GM19043 (cell line): Measurements from ENCODE around the gene MSLN.
A peak's percentile ranks its signal among the peaks of the same experiment; 100 is the strongest.
"Not testable (repeated sequence)": the region's sequence is repeated elsewhere in the genome, so short reads cannot be mapped to it uniquely, and the experiment has no call there.

Experiments
- ATAC-seq: cut with Tn5 transposase; IDR thresholded peaks from one replicate; pipeline ENCODE4 v1.9.1; 2021; ENCODE audit warnings: low read depth; ENCODE audit not compliant: unreplicated experiment

The MSLN gene

GRCh38 chr16:734208-734980, 26.1 kb upstream of the MSLN start:
- no peak for ATAC-seq

GRCh38 chr16:734981-735881, 25.3 kb upstream of the MSLN start:
- ATAC-seq: no peak

- ATAC-seq: no peak
Measured at GRCh38 chr16:735982-736453, 24.5 kb upstream of the MSLN start.

GRCh38 chr16:736936-737481, 23.5 kb upstream of the MSLN start:
- no peak for ATAC-seq

- no peak for ATAC-seq
Measured at GRCh38 chr16:739560-740458, 20.7 kb upstream of the MSLN start.

- ATAC-seq: no peak
Measured at GRCh38 chr16:740459-740763, 20.1 kb upstream of the MSLN start.

- ATAC-seq: peak; percentile 59
Measured at GRCh38 chr16:740764-741505, 19.6 kb upstream of the MSLN start, which contains the start of gene CIAO3. CIAO3 (minus strand) TSS chr16:740997; CDS start chr16:740985, 12 bp downstream.

- ATAC-seq: no peak
Measured at GRCh38 chr16:741986-742629, 18.4 kb upstream of the MSLN start.

GRCh38 chr16:742894-743293, 17.6 kb upstream of the MSLN start:
- ATAC-seq: not testable (repeated sequence)

- ATAC-seq: no peak
Measured at GRCh38 chr16:743794-744500, 16.6 kb upstream of the MSLN start.

GRCh38 chr16:745739-746138, 14.8 kb upstream of the MSLN start:
- ATAC-seq: no peak

GRCh38 chr16:746637-747036, 13.9 kb upstream of the MSLN start:
- ATAC-seq: no peak

- no peak for ATAC-seq
Measured at GRCh38 chr16:747978-748746, 12.4 kb upstream of the MSLN start.

- ATAC-seq: no peak
Measured at GRCh38 chr16:749010-749409, 11.5 kb upstream of the MSLN start.

GRCh38 chr16:750485-750884, 10.0 kb upstream of the MSLN start:
- ATAC-seq: no peak

GRCh38 chr16:751152-752006, 9.2 kb upstream of the MSLN start:
- ATAC-seq: no peak

GRCh38 chr16:752007-752312, 8.6 kb upstream of the MSLN start:
- ATAC-seq: no peak
